A549 (cell line): ENCODE data around the gene CTNNBL1. TPM values are rescaled to one million over a fixed set of nuclear protein-coding genes. Genes with fewer than 3 reads are reported as not detected.

Experiments used
- ATAC-seq, 2 experiments: fragments of 200-7000 bp in 1 of 2; fragments of >200 bp in 1 of 2; cut with Nextera tagmentation in 1 of 2; cut with Tn5 transposase in 1 of 2; 3 replicates each; pipeline versions ENCODE4 v1.8.0 to v1.9.1; 2018 to 2020; ENCODE audit warnings: mild to moderate bottlenecking in 1 of 2, moderate library complexity in 1 of 2
- CTCF ChIA-PET: fragments of 300-600 bp; sonication (Branson Sonifier 250); formaldehyde crosslinking; extraction: SDS; loops from one replicate; lab custom pipeline; 2021; ENCODE audit warnings: antibody characterized with exemption, inconsistent platforms; lab: Yijun Ruan, JAX
- POLR2A ChIA-PET: fragments of 350-600 bp; formaldehyde crosslinking; extraction: SDS; loops from one replicate; lab custom pipeline; 2021; ENCODE audit warnings: antibody characterized with exemption, inconsistent platforms; lab: Yijun Ruan, JAX
- DNase-seq, 2 experiments: peaks; one replicate each; pipeline versions ENCODE4 v3.0.0 to v3.0.0-alpha.2; 2011 to 2016; ENCODE audit warnings: low read depth in 1 of 2, low spot score in 1 of 2
- FAIRE-seq: peaks from 2 replicates; lab custom pipeline; 2011; peaks lifted over from hg19 to GRCh38; lab: Jason Lieb, UNC
- H3K27ac ChIP-seq, 2 experiments: fragments of >200 bp; sonication (Bioruptor Twin); formaldehyde crosslinking; 3 replicates each; pipeline ENCODE4 v1.5.1; 2016 to 2017
- H3K4me1 ChIP-seq: fragments of >200 bp; sonication (Bioruptor Twin); formaldehyde crosslinking; 3 replicates; pipeline ENCODE4 v1.6.1; 2016
- H3K4me2 ChIP-seq: fragments of >200 bp; sonication (Bioruptor Twin); formaldehyde crosslinking; 3 replicates; pipeline ENCODE4 v1.6.1; 2016
- H3K4me3 ChIP-seq: fragments of >200 bp; sonication (Bioruptor Twin); formaldehyde crosslinking; 3 replicates; pipeline ENCODE4 v1.5.1; 2016
- H3K9me3 ChIP-seq: fragments of >200 bp; sonication (Bioruptor Twin); formaldehyde crosslinking; 3 replicates; pipeline ENCODE4 v1.6.1; 2016
- CBX2 ChIP-seq: fragments of 200-600 bp; sonication (generic); IDR thresholded peaks from 2 replicates; pipeline ENCODE4 v1.6.1; 2016; ENCODE audit warnings: low read depth, mild to moderate bottlenecking, borderline replicate concordance
- CBX8 ChIP-seq: fragments of 200-600 bp; sonication (generic); IDR thresholded peaks from 2 replicates; pipeline ENCODE4 v1.6.1; 2016
- EHMT2 ChIP-seq: fragments of 200-600 bp; sonication (generic); IDR thresholded peaks from 2 replicates; pipeline ENCODE4 v1.6.1; 2016; ENCODE audit warnings: antibody characterized with exemption, low read depth, mild to moderate bottlenecking, moderate library complexity
- ELK1 ChIP-seq: fragments of 150-350 bp; IDR thresholded peaks from 2 replicates; pipeline ENCODE4 v1.6.1; 2014; ENCODE audit warnings: low read depth, mild to moderate bottlenecking, low read length
- FOSB ChIP-seq: fragments of 250-450 bp; sonication (Bioruptor Pico); IDR thresholded peaks from 2 replicates; pipeline ENCODE4 v1.5.0; 2020; ENCODE audit warnings: mild to moderate bottlenecking, moderate library complexity
- HDAC2 ChIP-seq: fragments of 200-600 bp; sonication (generic); IDR thresholded peaks from 2 replicates; pipeline ENCODE4 v1.6.1; 2016
- HEYL ChIP-seq: fragments of 250-450 bp; sonication (Bioruptor Pico); IDR thresholded peaks from 2 replicates; pipeline ENCODE4 v1.8.0; 2021; ENCODE audit warnings: mild to moderate bottlenecking, moderate library complexity
- HMGXB4 ChIP-seq: fragments of 250-450 bp; sonication (Bioruptor Pico); IDR thresholded peaks from 2 replicates; pipeline ENCODE4 v1.5.0; 2021; ENCODE audit warnings: mild to moderate bottlenecking, moderate library complexity, borderline replicate concordance
- HOXA7 ChIP-seq: fragments of 250-450 bp; sonication (Bioruptor Pico); IDR thresholded peaks from 2 replicates; pipeline ENCODE4 v1.5.0; 2020; ENCODE audit warnings: mild to moderate bottlenecking, moderate library complexity
- HOXB13 ChIP-seq: fragments of 250-450 bp; sonication (Bioruptor Pico); IDR thresholded peaks from 2 replicates; pipeline ENCODE4 v1.5.0; 2020; ENCODE audit warnings: low read depth, mild to moderate bottlenecking, moderate library complexity
- JUN ChIP-seq, 2 experiments: fragments of >200 bp; sonication (Bioruptor Twin); formaldehyde crosslinking; IDR thresholded peaks; 2 replicates in 1 of 2; 3 replicates in 1 of 2; pipeline ENCODE4 v1.6.1; 2016 to 2017
- MAX ChIP-seq: IDR thresholded peaks from 2 replicates; pipeline ENCODE4 v1.6.1; 2012
- NPAS2 ChIP-seq: fragments of 250-450 bp; sonication (Bioruptor Pico); IDR thresholded peaks from 2 replicates; pipeline ENCODE4 v1.8.0; 2022; ENCODE audit warnings: mild to moderate bottlenecking, moderate library complexity, borderline replicate concordance
- NR3C1 ChIP-seq: fragments of >200 bp; sonication (Bioruptor Twin); formaldehyde crosslinking; IDR thresholded peaks from 3 replicates; pipeline ENCODE4 v1.6.1; 2017
- PHF8 ChIP-seq: fragments of 200-600 bp; sonication (generic); IDR thresholded peaks from 2 replicates; pipeline ENCODE4 v1.6.1; 2016; ENCODE audit warnings: low read depth, mild to moderate bottlenecking, antibody characterized with exemption, moderate library complexity, borderline replicate concordance
- POLR2A ChIP-seq: IDR thresholded peaks from 2 replicates; pipeline ENCODE4 v1.6.1; 2012; ENCODE audit warnings: mild to moderate bottlenecking, low read length
- RCOR1 ChIP-seq: fragments of 150-350 bp; IDR thresholded peaks from 2 replicates; pipeline ENCODE4 v1.6.1; 2014; ENCODE audit warnings: antibody characterized with exemption, low read length, low read depth
- REST ChIP-seq: fragments of 200-600 bp; sonication (generic); IDR thresholded peaks from 2 replicates; pipeline ENCODE4 v1.6.1; 2016; ENCODE audit warnings: antibody characterized with exemption, mild to moderate bottlenecking, moderate library complexity
- RFX5 ChIP-seq: fragments of 450-650 bp; IDR thresholded peaks from 2 replicates; pipeline ENCODE4 v1.7.1; 2014; ENCODE audit warnings: antibody characterized with exemption, mild to moderate bottlenecking, moderate library complexity
- TFCP2L1 ChIP-seq: fragments of 250-450 bp; sonication (Bioruptor Pico); IDR thresholded peaks from 2 replicates; pipeline ENCODE4 v1.5.0; 2021; ENCODE audit warnings: mild to moderate bottlenecking
- TP53 ChIP-seq: fragments of 250-450 bp; sonication (Bioruptor Pico); IDR thresholded peaks from 2 replicates; pipeline ENCODE4 v1.5.0; 2021; ENCODE audit warnings: mild to moderate bottlenecking, moderate library complexity
- USF2 ChIP-seq: fragments of 450-650 bp; IDR thresholded peaks from 2 replicates; pipeline ENCODE4 v1.6.1; 2014; ENCODE audit warnings: antibody characterized with exemption
- ZFP36 ChIP-seq: fragments of 450-650 bp; IDR thresholded peaks from 2 replicates; pipeline ENCODE4 v1.6.1; 2014; ENCODE audit warnings: borderline replicate concordance; ENCODE audit not compliant: partially characterized antibody
- WGBS: methylation state at CpG from one replicate; pipeline ENCODE4 v1.1.6; 2017; ENCODE audit errors: missing lambda C conversion rate; 5-methylcytosine and 5-hydroxymethylcytosine counted together
- polyA plus RNA-seq, 4 experiments: library from polyadenylated mRNA; depleted of rRNA in 3 of 4; stranded (reverse); fragments of >200 nt; fragmentation: RNase III in 1 of 4; extraction: RNeasy Plus Mini Kit Qiagen cat#74134 plus additional on column Dnase treatment in 1 of 4; gene quantifications; 2 replicates in 3 of 4; 3 replicates in 1 of 4; pipeline ENCODE4 v1.2.3, GENCODE V29; 2011 to 2017

Gene CTNNBL1
- polyA plus RNA-seq, 2 of the 4 experiments (the other 2 are of a cell fraction): 41.0 to 59.9 TPM

GRCh38 chr20:37801921-37802320, 108.1 kb downstream of the CTNNBL1 start:
- H3K4me1 ChIP-seq: no peaks in the 10 kb centered on the region
- CTCF ChIA-PET: no interaction called here

GRCh38 chr20:37803438-37804307, 109.8 kb downstream of the CTNNBL1 start:
- Histone ChIP-seq H3K4me2 (no peak overlapping the region), H3K4me1 (no peaks in the 10 kb centered on the region), H3K4me3 (no peak overlapping the region), H3K27ac (no peak overlapping the region), H3K9me3 (no peaks in the 10 kb centered on the region)
- ChIA-PET CTCF (interaction anchor here (1.0 kb wide), 1 partner anchor 7 kb away, joined by 3 read pairs; no protein-coding TSS in a partner anchor), POLR2A (no interaction called here)
- no peak for TF ChIP-seq HEYL (CRISPR knock-in tag)
- no peak for TF ChIP-seq NPAS2 (CRISPR knock-in tag)
- no peak for TF ChIP-seq USF2
- TF ChIP-seq JUN (IDR thresholded peaks at IDR 0.05): no peak
- no peak for TF ChIP-seq RCOR1
- DNase-seq (no peak), FAIRE-seq (no peak), ATAC-seq (no peak)
- whole genome bisulfite sequencing: 94% methylated on average over 8 of the region's 8 CpGs

More at GRCh38 chr20:37801921-37802320, 108.1 kb downstream of the CTNNBL1 start:
- POLR2A ChIA-PET: no interaction called here
- DNase-seq (no peak), ATAC-seq (no peak), FAIRE-seq (no peak)
- no peaks in the 10 kb centered on the region for H3K9me3 ChIP-seq
- H3K27ac ChIP-seq: no peak overlapping the region
- no peak overlapping the region for H3K4me3 ChIP-seq
- 87% methylated on average over 2 of the region's 2 CpGs for WGBS
- TF ChIP-seq HDAC2: no peak
- TF ChIP-seq ELK1: no peak
- TF ChIP-seq ZFP36: no peak
- TF ChIP-seq RFX5: no peak
- no peak for TF ChIP-seq HOXA7
- no peak for TF ChIP-seq CBX8
- no peak for TF ChIP-seq NR3C1
- no peak for TF ChIP-seq FOSB (CRISPR knock-in tag)
- TF ChIP-seq PHF8: no peak
- no peak for TF ChIP-seq EHMT2
- no peak for TF ChIP-seq MAX
- TF ChIP-seq TFCP2L1 (CRISPR knock-in tag): no peak
- TF ChIP-seq CBX2: no peak
- TF ChIP-seq, all 56 proteins: peak for 0
- no peak overlapping the region for H3K4me2 ChIP-seq

- DNase-seq: no peak
- no peak for ATAC-seq
- no peaks in the 10 kb centered on the region for H3K4me1 ChIP-seq
- FAIRE-seq: no peak
- H3K4me3 ChIP-seq: no peak overlapping the region
- 93% methylated on average over 16 of the region's 16 CpGs for WGBS
- POLR2A ChIA-PET: interaction anchor here (0.7 kb wide), 1 partner anchor 426 kb away, joined by 3 read pairs; no protein-coding TSS in a partner anchor
- no peak overlapping the region for H3K4me2 ChIP-seq
- H3K27ac ChIP-seq: no peak overlapping the region
- no peaks in the 10 kb centered on the region for H3K9me3 ChIP-seq
- CTCF ChIA-PET: interaction anchor here (0.7 to 1.4 kb wide), 3 partner anchors 8 to 500 kb away, joined by 3 to 5 read pairs (median 3); no protein-coding TSS in a partner anchor
- TF ChIP-seq CBX2: no peak
- TF ChIP-seq HOXA7: no peak
- TF ChIP-seq HOXB13 (CRISPR knock-in tag): no peak
- no peak for TF ChIP-seq REST
- TF ChIP-seq TP53 (CRISPR knock-in tag): no peak
- no peak for TF ChIP-seq ZFP36
- TF ChIP-seq HMGXB4 (CRISPR knock-in tag): no peak
- TF ChIP-seq POLR2A: no peak
Measured at GRCh38 chr20:37804584-37805566, 111.0 kb downstream of the CTNNBL1 start.
